ENCODE data around the gene ARHGAP42. TPM values are rescaled to one million over a fixed set of nuclear protein-coding genes. Genes with fewer than 3 reads are reported as not detected.

Gene ARHGAP42
- total RNA-seq, 1 experiment from 2014 or later, result 39.1 TPM

- Histone ChIP-seq H2BK15ac (ENCODE audit: low read depth, low read length) (no peak overlapping the region), H3K23ac (ENCODE audit: insufficient read length, low read depth, low read length) (no peak overlapping the region), H3K4me2 (ENCODE audit: insufficient read depth, insufficient read length, low read length) (peak overlapping the region; percentile 49), H4K91ac (ENCODE audit: insufficient read length, low read depth, low read length) (no peak overlapping the region), H3K27ac (ENCODE audit: insufficient read length, low read depth, low read length) (peak overlapping the region; percentile 91), H2BK120ac (ENCODE audit: low read depth, low read length, poor library complexity, severe bottlenecking) (no peak overlapping the region), H2BK12ac (ENCODE audit: insufficient read length, low read depth, low read length) (no peak overlapping the region), H3T11ph (ENCODE audit: low read length) (no peak overlapping the region), H3K9me3 (ENCODE audit: control insufficient read depth, low read depth, low read length) (no peaks in the 10 kb centered on the region), H4K20me1 (ENCODE audit: control insufficient read depth, insufficient read depth, insufficient read length) (no peaks in the 10 kb centered on the region), H4K5ac (ENCODE audit: insufficient read length, low read depth, low read length) (no peak overlapping the region), H2AK5ac (ENCODE audit: insufficient read length, low read length) (no peak overlapping the region), H2BK5ac (ENCODE audit: insufficient read length, low read length) (no peak overlapping the region), H2BK20ac (ENCODE audit: low read depth, low read length, poor library complexity, severe bottlenecking) (no peak overlapping the region), H3K18ac (ENCODE audit: insufficient read length, low read depth, low read length) (no peak overlapping the region), H3K14ac (ENCODE audit: insufficient read depth, low read length) (no peak overlapping the region), H3K9ac (ENCODE audit: extremely low read depth, insufficient read length, low read length) (no peak overlapping the region), H3K27me3 (ENCODE audit: insufficient read depth, low read length) (no peaks in the 10 kb centered on the region), H3K79me1 (ENCODE audit: insufficient read depth, low read depth, low read length, poor library complexity, severe bottlenecking) (no peaks in the 10 kb centered on the region), H3K79me2 (ENCODE audit: insufficient read depth, low read length) (no peaks in the 10 kb centered on the region), H3K4me1 (ENCODE audit: insufficient read depth, low read length) (peaks cover 13% of the 10 kb centered on the region), H3K23me2 (ENCODE audit: insufficient read length, low read depth, low read length, poor library complexity, severe bottlenecking) (no peaks in the 10 kb centered on the region), H3K4ac (ENCODE audit: low read depth, low read length) (no peak overlapping the region), H3K56ac (ENCODE audit: insufficient read length, low read depth, low read length) (no peak overlapping the region), H4K8ac (replicated peaks; ENCODE audit: insufficient read length, low read depth, low read length) (no peak overlapping the region), H2AFZ (ENCODE audit: low read length) (no peak overlapping the region)
- DNase-seq, result no peak
- no peaks in the 10 kb centered on the region for H3K9me3 Mint-ChIP-seq
- WGBS (ENCODE audit: extremely low coverage, insufficient read length, low lambda C conversion rate), result no CpG with 5 or more reads among the region's 1 CpG
- peaks cover 58 to 65% of the 10 kb centered on the region in 2 experiments for H3K4me1 Mint-ChIP-seq
- H3K27ac Mint-ChIP-seq, result peak overlapping the region; percentile 1 to 90 (median 84); a peak in 5 of 7 replicates
- H3K36me3 Mint-ChIP-seq (ENCODE audit: insufficient read depth in 1 of 3, low read depth in 3 of 3), result no peaks in the 10 kb centered on the region
- no peaks in the 10 kb centered on the region for H3K27me3 Mint-ChIP-seq (ENCODE audit: low read depth)
- H3K4me3 Mint-ChIP-seq, result peak overlapping the region in 1 of 2 experiments; percentile 36; a peak in 3 of 5 replicates
- TF ChIP-seq CTCF (conservative IDR thresholded peaks at IDR 0.05), result no peak
Observed at GRCh38 chr11:100726680-100727079, 39.6 kb downstream of the ARHGAP42 start.

Data from H9 (cell line).